GM19023 (cell line): ENCODE measurements around the gene PNN.
"Not testable (repeated sequence)": the region's sequence is repeated elsewhere in the genome, so short reads cannot be mapped to it uniquely, and the experiment has no call there.

ENCODE experiments used
- ATAC-seq: cut with Tn5 transposase; IDR thresholded peaks from one replicate; pipeline ENCODE4 v1.9.1; 2021; ENCODE audit warnings: mild to moderate bottlenecking, moderate library complexity; ENCODE audit not compliant: unreplicated experiment

The PNN gene

GRCh38 chr14:39180553-39180952 lies 5.5 kb downstream of the PNN start:
- ATAC-seq: no peak

- no peak for ATAC-seq
These were observed 6.1 kb downstream of the PNN start for GRCh38 chr14:39181026-39181692.

GRCh38 chr14:39181693-39182047 lies 6.6 kb downstream of the PNN start:
- ATAC-seq: no peak

- no peak for ATAC-seq
These were observed 8.0 kb downstream of the PNN start for GRCh38 chr14:39182770-39183684.

- not testable (repeated sequence) for ATAC-seq
These were observed 8.6 kb downstream of the PNN start for GRCh38 chr14:39183685-39184003.

GRCh38 chr14:39184628-39185255 lies 9.7 kb downstream of the PNN start:
- no peak for ATAC-seq

GRCh38 chr14:39185256-39186049 lies 10.4 kb downstream of the PNN start:
- no peak for ATAC-seq

GRCh38 chr14:39186941-39187525 lies 12.0 kb downstream of the PNN start:
- no peak for ATAC-seq

GRCh38 chr14:39203659-39204606 lies 28.9 kb downstream of the PNN start:
- ATAC-seq: no peak

GRCh38 chr14:39207430-39207829 lies 32.4 kb downstream of the PNN start:
- ATAC-seq: not testable (repeated sequence)

GRCh38 chr14:39211109-39211741 lies 36.2 kb downstream of the PNN start:
- no peak for ATAC-seq

GRCh38 chr14:39212034-39212433 lies 37.0 kb downstream of the PNN start:
- ATAC-seq: no peak

- ATAC-seq: no peak
These were observed 37.6 kb downstream of the PNN start for GRCh38 chr14:39212693-39213092.

GRCh38 chr14:39217214-39217879 lies 42.3 kb downstream of the PNN start:
- ATAC-seq: no peak

GRCh38 chr14:39218171-39218769 lies 43.2 kb downstream of the PNN start:
- ATAC-seq: no peak

GRCh38 chr14:39219075-39219499 lies 44.0 kb downstream of the PNN start:
- no peak for ATAC-seq

GRCh38 chr14:39220473-39220872 lies 45.4 kb downstream of the PNN start:
- not testable (repeated sequence) for ATAC-seq

- no peak for ATAC-seq
These were observed 53.0 kb downstream of the PNN start for GRCh38 chr14:39228044-39228443.
